Subcutaneous adipose tissue (tissue), 4 donors: ENCODE measurements around the gene PARP14. TPM values are rescaled to one million over a fixed set of nuclear protein-coding genes. Genes with fewer than 3 reads are reported as not detected.

Experiments used
- CTCF ChIP-seq: fragments of 450-650 bp; IDR thresholded peaks from one replicate; pipeline ENCODE4 v1.5.1; 2016; ENCODE audit warnings: low read depth, mild to moderate bottlenecking, control low read depth, antibody characterized with exemption, moderate library complexity
- total RNA-seq, 4 donors: library from RNA; depleted of rRNA; stranded (reverse); fragments of >200 nt; gene quantifications; one replicate each; pipeline ENCODE4 v1.1.0, GENCODE V29; 2016

The PARP14 gene
- total RNA-seq, 4 donors from 2014 or later = 65.2 to 107 (median 85.5) TPM

GRCh38 chr3:122694966-122695365 is 14.3 kb downstream of the PARP14 start:
- TF ChIP-seq CTCF = no peak

GRCh38 chr3:122695927-122696561 is 15.4 kb downstream of the PARP14 start:
- no peak for TF ChIP-seq CTCF

GRCh38 chr3:122697952-122698620 is 17.4 kb downstream of the PARP14 start:
- TF ChIP-seq CTCF = no peak

- TF ChIP-seq CTCF = no peak
These were observed 19.6 kb downstream of the PARP14 start for GRCh38 chr3:122700193-122700592.

GRCh38 chr3:122705379-122705778 is 24.7 kb downstream of the PARP14 start:
- no peak for TF ChIP-seq CTCF

- TF ChIP-seq CTCF = no peak
These were observed 33.6 kb downstream of the PARP14 start for GRCh38 chr3:122714273-122714672.

GRCh38 chr3:122716667-122717066 is 36.0 kb downstream of the PARP14 start:
- TF ChIP-seq CTCF = no peak
